HEK293 (cell line): Measurements from ENCODE around the gene ARID4A.

Experiments
- CTCF ChIA-PET: fragments of 350-600 bp; formaldehyde crosslinking; extraction: SDS; loops from one replicate; lab custom pipeline; 2021; ENCODE audit warnings: antibody characterized with exemption; lab: Yijun Ruan, JAX
- POLR2A ChIA-PET: fragments of 300-600 bp; formaldehyde crosslinking; extraction: SDS; loops from one replicate; lab custom pipeline; 2020; ENCODE audit warnings: antibody characterized with exemption, inconsistent platforms; lab: Yijun Ruan, JAX
- H3K27ac ChIP-seq: fragments of 200-500 bp; sonication (Bioruptor generic); 2 replicates; pipeline ENCODE4 v1.5.1; 2014; ENCODE audit warnings: low read depth, low read length, control low read depth, inconsistent platforms; ENCODE audit errors: extremely low read depth
- H3K36me3 ChIP-seq, 2 experiments: fragments of 200-500 bp in 1 of 2; sonication (Bioruptor generic) in 1 of 2; 1 replicate in 1 of 2; 2 replicates in 1 of 2; pipeline ENCODE4 v1.5.1; 2014 to 2017; ENCODE audit warnings: inconsistent platforms in 2 of 2, low read length in 2 of 2; ENCODE audit not compliant: control insufficient read depth in 2 of 2, insufficient read depth in 1 of 2
- H3K4me1 ChIP-seq: fragments of 200-500 bp; sonication (Bioruptor generic); 2 replicates; pipeline ENCODE4 v1.5.1; 2014; ENCODE audit warnings: mild to moderate bottlenecking, low read length, inconsistent platforms; ENCODE audit not compliant: control insufficient read depth, insufficient read depth
- H3K4me3 ChIP-seq: 2 replicates; pipeline ENCODE4 v1.5.1; 2011; ENCODE audit warnings: low read depth, mild to moderate bottlenecking, control low read depth, low read length, moderate library complexity
- H3K9me3 ChIP-seq: fragments of 200-500 bp; sonication (Bioruptor generic); 2 replicates; pipeline ENCODE4 v1.5.1; 2014; ENCODE audit warnings: low read depth, low read length, inconsistent platforms; ENCODE audit not compliant: control insufficient read depth, insufficient read depth
- IKZF3 ChIP-seq: fragments of 450-650 bp; IDR thresholded peaks from 2 replicates; pipeline ENCODE4 v1.5.0; 2018; ENCODE audit warnings: missing biosample characterization, mild to moderate bottlenecking, missing genetic modification characterization, moderate library complexity
- KLF10 ChIP-seq: fragments of 450-650 bp; IDR thresholded peaks from 2 replicates; pipeline ENCODE4 v1.5.1; 2018; ENCODE audit warnings: missing biosample characterization, mild to moderate bottlenecking, missing genetic modification characterization
- PBX3 ChIP-seq: sonication (generic); formaldehyde crosslinking; IDR thresholded peaks from 2 replicates; pipeline ENCODE4 v1.8.1; 2022; ENCODE audit warnings: mild to moderate bottlenecking, moderate library complexity, missing genetic modification reagents
- REST ChIP-seq: fragments of 450-650 bp; formaldehyde crosslinking; IDR thresholded peaks from 2 replicates; pipeline ENCODE4 v1.5.1; 2016; ENCODE audit warnings: missing biosample characterization, missing genetic modification characterization
- ZBTB11 ChIP-seq: fragments of 450-650 bp; formaldehyde crosslinking; conservative IDR thresholded peaks from 2 replicates; pipeline ENCODE4 v1.5.1; 2016; ENCODE audit warnings: low read depth, missing biosample characterization, missing genetic modification characterization
- ZBTB20 ChIP-seq: fragments of 450-650 bp; formaldehyde crosslinking; IDR thresholded peaks from 2 replicates; pipeline ENCODE4 v1.5.1; 2016; ENCODE audit warnings: missing biosample characterization, missing genetic modification characterization
- ZBTB8A ChIP-seq: fragments of 450-650 bp; formaldehyde crosslinking; IDR thresholded peaks from 2 replicates; pipeline ENCODE4 v1.5.1; 2016; ENCODE audit warnings: missing biosample characterization, missing genetic modification characterization
- ZNF335 ChIP-seq: fragments of 450-650 bp; formaldehyde crosslinking; conservative IDR thresholded peaks from 2 replicates; pipeline ENCODE4 v1.5.1; 2016; ENCODE audit warnings: missing biosample characterization, missing genetic modification characterization
- ZNF366 ChIP-seq: fragments of 450-650 bp; formaldehyde crosslinking; conservative IDR thresholded peaks from 2 replicates; pipeline ENCODE4 v1.5.1; 2016; ENCODE audit warnings: missing biosample characterization, missing genetic modification characterization
- ZNF449 ChIP-seq: fragments of 450-650 bp; formaldehyde crosslinking; IDR thresholded peaks from 2 replicates; pipeline ENCODE4 v1.5.1; 2017; ENCODE audit warnings: missing biosample characterization, mild to moderate bottlenecking, missing genetic modification characterization, moderate library complexity
- ZNF561 ChIP-seq: fragments of 450-650 bp; IDR thresholded peaks from 2 replicates; pipeline ENCODE4 v1.5.1; 2018; ENCODE audit warnings: missing biosample characterization, missing genetic modification characterization, borderline replicate concordance
- ZNF660 ChIP-seq: fragments of 450-650 bp; IDR thresholded peaks from 2 replicates; pipeline ENCODE4 v1.5.1; 2018; ENCODE audit warnings: missing biosample characterization, mild to moderate bottlenecking, missing genetic modification characterization
- ZSCAN30 ChIP-seq: fragments of 450-650 bp; IDR thresholded peaks from 2 replicates; pipeline ENCODE4 v1.5.1; 2018; ENCODE audit warnings: missing biosample characterization, mild to moderate bottlenecking, missing genetic modification characterization, moderate library complexity
- TF ChIP-seq, protein P1 (sequence below): fragments of 450-650 bp; formaldehyde crosslinking; IDR thresholded peaks from 2 replicates; pipeline ENCODE4 v1.5.1; 2016; ENCODE audit warnings: missing biosample characterization, missing genetic modification characterization
- TF ChIP-seq, protein P2 (sequence below): fragments of 450-650 bp; IDR thresholded peaks from 2 replicates; pipeline ENCODE4 v1.5.1; 2018; ENCODE audit warnings: missing biosample characterization, missing genetic modification characterization
- TF ChIP-seq, protein P3 (sequence below): fragments of 450-650 bp; formaldehyde crosslinking; optimal IDR thresholded peaks from 2 replicates; pipeline ENCODE3; 2016; ENCODE audit warnings: missing biosample characterization, mild to moderate bottlenecking, missing genetic modification characterization
- TF ChIP-seq, protein P4 (sequence below): fragments of 450-650 bp; formaldehyde crosslinking; IDR thresholded peaks from 2 replicates; pipeline ENCODE4 v1.5.1; 2017; ENCODE audit warnings: missing biosample characterization, missing genetic modification characterization

The ARID4A gene

GRCh38 chr14:58395812-58396788, 97.7 kb downstream of the ARID4A start, which contains the start of gene TOMM20L:
TOMM20L (plus strand) TSS chr14:58395930; CDS start chr14:58395958, 28 bp downstream.
- POLR2A ChIA-PET, result interaction anchor here (1.1 to 1.2 kb wide), 3 partner anchors 31 to 98 kb away, joined by 3 to 6 read pairs (median 5); partner anchors contain the start of genes ARID4A, KIAA0586 and TIMM9
- TF ChIP-seq IKZF3 (tag by site-specific recombination) (peak; percentile 36; the same call in 1 of the 2 replicates), ZNF366 (tag by site-specific recombination) (0 out of 2 replicates have a peak, but pooled peaks have one; percentile 10), KLF10 (peak; percentile 43; the same call in 1 of the 2 replicates), ZNF561 (tag by site-specific recombination) (peak; percentile 71; the same call in 1 of the 2 replicates), ZNF449 (tag by site-specific recombination) (peak; percentile 30; the same call in 1 of the 2 replicates), ZBTB8A (peak; percentile 26; the same call in 1 of the 2 replicates), ZBTB20 (peak; percentile 34; the same call in 1 of the 2 replicates), PBX3 (CRISPR knock-in tag) (peak; percentile 70; the same call in 1 of the 2 replicates), REST (tag by site-specific recombination) (no peak), ZBTB11 (peak; percentile 10; the same call in 1 of the 2 replicates), ZNF660 (tag by site-specific recombination) (peak; percentile 81; the same call in 1 of the 2 replicates), ZSCAN30 (tag by site-specific recombination) (peak; percentile 54; the same call in 1 of the 2 replicates), ZNF335 (tag by site-specific recombination) (no peak; the same call in 1 of the 2 replicates)
- TF ChIP-seq, protein P1, sequence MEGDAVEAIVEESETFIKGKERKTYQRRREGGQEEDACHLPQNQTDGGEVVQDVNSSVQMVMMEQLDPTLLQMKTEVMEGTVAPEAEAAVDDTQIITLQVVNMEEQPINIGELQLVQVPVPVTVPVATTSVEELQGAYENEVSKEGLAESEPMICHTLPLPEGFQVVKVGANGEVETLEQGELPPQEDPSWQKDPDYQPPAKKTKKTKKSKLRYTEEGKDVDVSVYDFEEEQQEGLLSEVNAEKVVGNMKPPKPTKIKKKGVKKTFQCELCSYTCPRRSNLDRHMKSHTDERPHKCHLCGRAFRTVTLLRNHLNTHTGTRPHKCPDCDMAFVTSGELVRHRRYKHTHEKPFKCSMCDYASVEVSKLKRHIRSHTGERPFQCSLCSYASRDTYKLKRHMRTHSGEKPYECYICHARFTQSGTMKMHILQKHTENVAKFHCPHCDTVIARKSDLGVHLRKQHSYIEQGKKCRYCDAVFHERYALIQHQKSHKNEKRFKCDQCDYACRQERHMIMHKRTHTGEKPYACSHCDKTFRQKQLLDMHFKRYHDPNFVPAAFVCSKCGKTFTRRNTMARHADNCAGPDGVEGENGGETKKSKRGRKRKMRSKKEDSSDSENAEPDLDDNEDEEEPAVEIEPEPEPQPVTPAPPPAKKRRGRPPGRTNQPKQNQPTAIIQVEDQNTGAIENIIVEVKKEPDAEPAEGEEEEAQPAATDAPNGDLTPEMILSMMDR (tag by site-specific recombination), result 0 out of 2 replicates have a peak, but pooled peaks have one; percentile 8
- TF ChIP-seq, protein P2, sequence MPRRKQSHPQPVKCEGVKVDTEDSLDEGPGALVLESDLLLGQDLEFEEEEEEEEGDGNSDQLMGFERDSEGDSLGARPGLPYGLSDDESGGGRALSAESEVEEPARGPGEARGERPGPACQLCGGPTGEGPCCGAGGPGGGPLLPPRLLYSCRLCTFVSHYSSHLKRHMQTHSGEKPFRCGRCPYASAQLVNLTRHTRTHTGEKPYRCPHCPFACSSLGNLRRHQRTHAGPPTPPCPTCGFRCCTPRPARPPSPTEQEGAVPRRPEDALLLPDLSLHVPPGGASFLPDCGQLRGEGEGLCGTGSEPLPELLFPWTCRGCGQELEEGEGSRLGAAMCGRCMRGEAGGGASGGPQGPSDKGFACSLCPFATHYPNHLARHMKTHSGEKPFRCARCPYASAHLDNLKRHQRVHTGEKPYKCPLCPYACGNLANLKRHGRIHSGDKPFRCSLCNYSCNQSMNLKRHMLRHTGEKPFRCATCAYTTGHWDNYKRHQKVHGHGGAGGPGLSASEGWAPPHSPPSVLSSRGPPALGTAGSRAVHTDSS, result peak; percentile 6; the same call in 1 of the 2 replicates
- TF ChIP-seq, protein P3, sequence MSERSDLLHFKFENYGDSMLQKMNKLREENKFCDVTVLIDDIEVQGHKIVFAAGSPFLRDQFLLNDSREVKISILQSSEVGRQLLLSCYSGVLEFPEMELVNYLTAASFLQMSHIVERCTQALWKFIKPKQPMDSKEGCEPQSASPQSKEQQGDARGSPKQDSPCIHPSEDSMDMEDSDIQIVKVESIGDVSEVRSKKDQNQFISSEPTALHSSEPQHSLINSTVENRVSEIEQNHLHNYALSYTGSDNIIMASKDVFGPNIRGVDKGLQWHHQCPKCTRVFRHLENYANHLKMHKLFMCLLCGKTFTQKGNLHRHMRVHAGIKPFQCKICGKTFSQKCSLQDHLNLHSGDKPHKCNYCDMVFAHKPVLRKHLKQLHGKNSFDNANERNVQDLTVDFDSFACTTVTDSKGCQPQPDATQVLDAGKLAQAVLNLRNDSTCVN, result peak; percentile 30
- TF ChIP-seq, protein P4, sequence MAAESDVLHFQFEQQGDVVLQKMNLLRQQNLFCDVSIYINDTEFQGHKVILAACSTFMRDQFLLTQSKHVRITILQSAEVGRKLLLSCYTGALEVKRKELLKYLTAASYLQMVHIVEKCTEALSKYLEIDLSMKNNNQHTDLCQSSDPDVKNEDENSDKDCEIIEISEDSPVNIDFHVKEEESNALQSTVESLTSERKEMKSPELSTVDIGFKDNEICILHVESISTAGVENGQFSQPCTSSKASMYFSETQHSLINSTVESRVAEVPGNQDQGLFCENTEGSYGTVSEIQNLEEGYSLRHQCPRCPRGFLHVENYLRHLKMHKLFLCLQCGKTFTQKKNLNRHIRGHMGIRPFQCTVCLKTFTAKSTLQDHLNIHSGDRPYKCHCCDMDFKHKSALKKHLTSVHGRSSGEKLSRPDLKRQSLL (tag by site-specific recombination), result peak; percentile 12; the same call in 1 of the 2 replicates

More at GRCh38 chr14:58395812-58396788, 97.7 kb downstream of the ARID4A start, which contains the start of gene TOMM20L:
- H3K27ac ChIP-seq, result peak within 1 kb of the TSS; percentile 84
- H3K9me3 ChIP-seq, result no peaks in the 10 kb centered on the region
- H3K4me1 ChIP-seq, result peaks cover 2% of the 10 kb centered on the region; the same call in 1 of the 2 replicates
- no peaks in the 10 kb centered on the region; a peak in 1 of 3 replicates for H3K36me3 ChIP-seq
- CTCF ChIA-PET, result interaction anchor here (0.6 to 1.7 kb wide), 19 partner anchors 9 to 1824 kb away, joined by 3 to 8 read pairs (median 4); partner anchors contain the start of gene TIMM9
- H3K4me3 ChIP-seq, result peak within 1 kb of the TSS; percentile 54
